ENCODE measurements around the gene TNFRSF25. TPM values are rescaled to one million over a fixed set of nuclear protein-coding genes. Genes with fewer than 3 reads are reported as not detected.

The TNFRSF25 gene
- total and polyA plus RNA-seq, 9 of the 15 experiments (the other 6 are each of a cell fraction or from before 2014, with no cell fraction given): 0.24 to 0.49 TPM; not detected in 7

DNA sequence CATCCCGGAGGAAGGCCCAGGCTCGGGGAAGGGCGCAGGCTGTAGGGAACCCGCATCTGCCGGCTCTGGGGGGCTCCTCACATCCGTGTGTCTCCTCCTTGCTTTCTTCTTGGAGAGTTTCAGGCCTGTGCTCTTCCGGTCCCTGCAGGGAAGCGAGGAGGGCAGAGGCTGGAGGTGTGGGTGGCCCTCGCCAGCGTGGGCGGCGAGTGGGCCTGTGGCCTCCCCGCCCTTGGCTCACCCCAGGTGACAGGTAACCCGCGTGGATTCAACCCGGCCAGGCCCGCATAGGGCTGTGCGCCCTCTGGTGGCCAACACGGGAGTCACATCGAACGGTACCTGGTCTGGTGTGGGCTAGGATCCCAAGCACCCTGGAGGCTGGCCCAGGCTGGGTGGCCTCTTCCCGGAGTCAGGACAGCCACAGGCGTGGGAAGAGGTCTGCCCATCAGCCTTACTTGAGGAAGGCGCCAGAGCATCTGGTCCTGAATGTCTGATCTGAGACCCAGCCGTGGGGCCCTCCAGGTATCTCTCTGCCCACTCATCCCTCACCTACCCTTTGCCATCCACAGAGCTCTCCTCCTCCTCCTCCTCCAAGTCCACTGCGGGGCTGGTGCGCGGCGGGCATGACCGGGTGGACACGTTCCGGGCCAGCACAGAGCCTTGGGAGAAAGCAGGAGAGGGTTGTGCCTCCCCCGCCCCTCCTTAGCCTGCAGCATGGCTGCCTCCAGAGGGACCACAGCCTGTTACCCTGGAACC lies 9.6 kb upstream of the TNFRSF25 start (continued):
- TF ChIP-seq RFX1 (IDR thresholded peaks at IDR 0.05): no peak
- TF ChIP-seq ZNF408 (CRISPR knock-in tag; IDR thresholded peaks at IDR 0.05; ENCODE audit: low read depth): no peak
- TF ChIP-seq SAFB (IDR thresholded peaks at IDR 0.05; ENCODE audit: borderline replicate concordance, low read depth, low read length): peak; percentile 90
- TF ChIP-seq HDAC2 (IDR thresholded peaks at IDR 0.05): peak; percentile 17; the same call in 1 of the 2 replicates
- no peak for TF ChIP-seq SP2 (IDR thresholded peaks at IDR 0.05; ENCODE audit: extremely low read depth, low read depth, low read length, poor library complexity, severe bottlenecking)
- TF ChIP-seq ZNF717 (CRISPR knock-in tag; IDR thresholded peaks at IDR 0.05): no peak
- no peak for TF ChIP-seq PHTF2 (CRISPR knock-in tag; IDR thresholded peaks at IDR 0.05)
- no peak for TF ChIP-seq ZNF449 (CRISPR knock-in tag; IDR thresholded peaks at IDR 0.05)
- TF ChIP-seq HINFP (tag; conservative IDR thresholded peaks at IDR 0.05; ENCODE audit: low read depth): no peak
- no peak for TF ChIP-seq SAP30 (IDR thresholded peaks at IDR 0.05; ENCODE audit: borderline replicate concordance, insufficient read depth, low read depth, low read length, poor library complexity, severe bottlenecking)
- no peak for TF ChIP-seq ZNF592 (IDR thresholded peaks at IDR 0.05)
- no peak for TF ChIP-seq POLR2H (tag; IDR thresholded peaks at IDR 0.05; ENCODE audit: low read depth)
- TF ChIP-seq EGR1 (conservative IDR thresholded peaks at IDR 0.05): peak; percentile 52; the same call in 1 of the 2 replicates
- TF ChIP-seq ZNF143 (CRISPR knock-in tag; IDR thresholded peaks at IDR 0.05): no peak
- TF ChIP-seq ZNF24 (IDR thresholded peaks at IDR 0.05): no peak
- TF ChIP-seq TBL1XR1 (IDR thresholded peaks at IDR 0.05; ENCODE audit: low read length in 2 of 2): peak in 1 of 2 experiments; percentile 29; a peak in 1 of 4 replicates
- no peak for TF ChIP-seq SRF (CRISPR knock-in tag; IDR thresholded peaks at IDR 0.05)
- TF ChIP-seq, protein P1, sequence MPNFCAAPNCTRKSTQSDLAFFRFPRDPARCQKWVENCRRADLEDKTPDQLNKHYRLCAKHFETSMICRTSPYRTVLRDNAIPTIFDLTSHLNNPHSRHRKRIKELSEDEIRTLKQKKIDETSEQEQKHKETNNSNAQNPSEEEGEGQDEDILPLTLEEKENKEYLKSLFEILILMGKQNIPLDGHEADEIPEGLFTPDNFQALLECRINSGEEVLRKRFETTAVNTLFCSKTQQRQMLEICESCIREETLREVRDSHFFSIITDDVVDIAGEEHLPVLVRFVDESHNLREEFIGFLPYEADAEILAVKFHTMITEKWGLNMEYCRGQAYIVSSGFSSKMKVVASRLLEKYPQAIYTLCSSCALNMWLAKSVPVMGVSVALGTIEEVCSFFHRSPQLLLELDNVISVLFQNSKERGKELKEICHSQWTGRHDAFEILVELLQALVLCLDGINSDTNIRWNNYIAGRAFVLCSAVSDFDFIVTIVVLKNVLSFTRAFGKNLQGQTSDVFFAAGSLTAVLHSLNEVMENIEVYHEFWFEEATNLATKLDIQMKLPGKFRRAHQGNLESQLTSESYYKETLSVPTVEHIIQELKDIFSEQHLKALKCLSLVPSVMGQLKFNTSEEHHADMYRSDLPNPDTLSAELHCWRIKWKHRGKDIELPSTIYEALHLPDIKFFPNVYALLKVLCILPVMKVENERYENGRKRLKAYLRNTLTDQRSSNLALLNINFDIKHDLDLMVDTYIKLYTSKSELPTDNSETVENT (CRISPR knock-in tag; IDR thresholded peaks at IDR 0.05): no peak
